GM18870 (cell line): ENCODE measurements around the gene CXCL9.
"Not testable (repeated sequence)": the region's sequence is repeated elsewhere in the genome, so short reads cannot be mapped to it uniquely, and the experiment has no call there.

Experiments
- ATAC-seq: cut with Tn5 transposase; IDR thresholded peaks from one replicate; pipeline ENCODE4 v1.9.1; 2021; ENCODE audit warnings: moderate library complexity; ENCODE audit not compliant: unreplicated experiment

Gene CXCL9

GRCh38 chr4:75962072-75962471 is 45.2 kb downstream of the CXCL9 start:
- ATAC-seq = not testable (repeated sequence)

GRCh38 chr4:75958546-75958945 is 48.8 kb downstream of the CXCL9 start:
- not testable (repeated sequence) for ATAC-seq

- not testable (repeated sequence) for ATAC-seq
These were observed 52.5 kb downstream of the CXCL9 start for GRCh38 chr4:75954811-75955210.

GRCh38 chr4:75953509-75953908 is 53.8 kb downstream of the CXCL9 start:
- ATAC-seq = no peak
